Measurements from ENCODE around the gene CCNB2.
A peak's percentile ranks its signal among the peaks of the same experiment; 100 is the strongest.
"Not testable (repeated sequence)": the region's sequence is repeated elsewhere in the genome, so short reads cannot be mapped to it uniquely, and the experiment has no call there.

CCNB2 gene

DNA sequence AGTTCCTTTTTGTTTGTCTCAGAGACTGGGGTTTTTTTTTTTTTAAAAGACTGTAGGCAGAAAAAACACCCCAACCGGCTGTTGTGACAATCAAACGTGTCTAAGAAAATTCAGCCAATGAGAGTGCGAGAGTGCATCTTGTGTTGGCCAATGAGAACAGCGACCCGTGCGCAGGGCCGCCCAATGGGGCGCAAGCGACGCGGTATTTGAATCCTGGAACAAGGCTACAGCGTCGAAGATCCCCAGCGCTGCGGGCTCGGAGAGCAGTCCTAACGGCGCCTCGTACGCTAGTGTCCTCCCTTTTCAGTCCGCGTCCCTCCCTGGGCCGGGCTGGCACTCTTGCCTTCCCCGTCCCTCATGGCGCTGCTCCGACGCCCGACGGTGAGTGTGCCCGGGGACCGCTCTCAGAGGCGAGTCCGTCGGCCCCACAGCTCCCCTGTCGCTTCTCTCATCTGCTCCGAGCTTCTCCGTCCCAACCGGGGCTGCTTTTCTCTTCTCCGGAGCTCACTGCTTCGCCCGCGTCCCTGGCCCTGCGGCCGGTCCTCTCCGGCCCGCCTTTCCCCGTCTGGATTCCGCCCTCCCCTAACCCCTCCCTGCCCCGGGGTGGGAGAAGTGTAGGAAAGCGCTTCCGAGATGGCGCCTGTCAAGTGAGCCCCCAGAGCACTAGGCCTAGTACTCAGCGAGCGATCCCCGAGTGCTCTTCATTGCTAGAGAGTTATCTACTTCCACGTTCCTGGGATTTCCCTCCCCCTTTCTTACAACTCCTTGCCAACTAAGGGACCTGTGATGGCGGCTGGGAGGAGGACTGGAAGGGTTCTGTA lies at the start of gene CCNB2:
CCNB2 (plus strand) TSS at position 235 of the 821 bp plus-strand sequence; CDS start at position 358, 123 bp downstream.
- peak; percentile 82 for DNase-seq

DNA sequence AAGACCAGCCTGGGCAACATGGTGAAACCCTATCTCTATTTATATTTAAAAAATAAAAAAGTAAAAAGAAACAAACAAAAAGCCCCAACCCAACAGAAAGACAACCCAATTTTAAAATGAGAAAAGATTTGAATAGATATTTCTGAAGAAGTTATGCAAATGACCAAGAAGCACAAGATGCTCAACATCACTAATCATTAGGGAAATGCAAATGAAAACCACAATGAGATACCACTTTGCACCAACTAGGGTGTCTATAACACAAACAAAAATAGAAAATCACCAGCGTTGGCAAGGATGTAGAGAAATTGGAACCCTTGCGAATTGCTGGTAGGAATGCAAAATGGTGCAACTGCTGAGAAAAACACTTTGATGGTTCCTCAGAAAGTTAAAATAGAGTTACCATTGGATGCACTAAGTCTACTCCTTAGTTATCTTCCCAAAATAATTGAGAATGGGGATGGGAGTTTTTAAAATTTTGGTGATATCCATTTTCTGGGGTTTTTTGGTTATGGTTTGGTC lies 45.8 kb upstream of the CCNB2 start:
- DNase-seq: no peak

DNA sequence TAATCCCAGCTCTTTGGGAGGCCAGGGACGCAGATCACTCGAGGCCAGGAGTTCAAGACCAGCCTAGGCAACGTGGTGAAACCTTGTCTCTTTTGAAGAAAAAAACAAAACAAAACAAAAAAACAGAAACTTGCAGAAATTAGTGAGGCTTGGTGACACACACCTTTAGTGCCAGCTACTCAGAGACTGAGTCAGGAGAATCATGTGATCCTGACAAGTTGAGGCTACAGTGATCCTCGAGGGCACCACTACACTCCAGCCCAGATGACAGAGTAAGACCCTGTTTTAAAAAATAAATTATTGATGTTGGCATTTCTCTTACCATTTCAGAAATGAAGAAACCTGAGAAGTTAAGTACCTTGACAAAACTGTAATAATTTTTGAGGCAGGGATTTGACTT lies 44.6 kb upstream of the CCNB2 start:
- DNase-seq: no peak

DNA sequence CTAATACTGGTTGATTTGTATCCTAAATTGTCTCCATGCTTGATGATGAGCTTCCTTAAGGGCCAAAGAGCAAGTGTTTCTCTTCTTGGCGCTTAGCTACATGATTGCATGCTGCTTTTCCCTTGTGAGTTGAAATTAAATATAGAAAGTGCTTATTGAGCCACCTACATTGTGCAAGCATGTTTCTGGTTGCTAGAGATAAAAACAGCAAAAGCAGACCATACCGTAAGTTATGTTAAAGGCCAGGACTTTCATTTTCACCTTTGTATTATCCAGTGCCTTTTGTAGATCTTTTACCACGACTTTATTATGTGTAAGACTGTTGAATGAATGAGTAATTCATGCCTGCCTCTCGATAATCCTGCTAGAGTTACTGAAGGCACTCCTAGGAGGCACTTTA lies 41.9 kb upstream of the CCNB2 start:
- DNase-seq: no peak

DNA sequence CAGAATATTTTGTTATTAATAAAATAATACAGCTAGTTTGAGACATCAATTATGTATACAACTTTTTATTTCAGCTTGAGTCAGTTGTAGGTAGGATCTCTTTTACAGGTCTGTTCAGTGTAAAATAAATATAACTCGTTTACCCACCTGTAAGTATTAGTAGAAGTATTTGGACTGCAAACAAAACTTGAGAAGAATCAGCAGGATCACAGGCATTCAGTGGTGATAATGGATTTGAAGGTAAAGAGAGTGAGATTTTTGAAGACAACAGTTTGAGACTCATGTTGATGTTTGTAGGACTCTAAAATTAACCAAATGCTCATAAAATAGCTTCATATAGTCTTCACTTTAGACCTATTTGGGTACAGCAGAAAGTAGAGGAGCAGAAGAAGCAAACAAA lies 35.5 kb upstream of the CCNB2 start:
- no peak for DNase-seq

DNA sequence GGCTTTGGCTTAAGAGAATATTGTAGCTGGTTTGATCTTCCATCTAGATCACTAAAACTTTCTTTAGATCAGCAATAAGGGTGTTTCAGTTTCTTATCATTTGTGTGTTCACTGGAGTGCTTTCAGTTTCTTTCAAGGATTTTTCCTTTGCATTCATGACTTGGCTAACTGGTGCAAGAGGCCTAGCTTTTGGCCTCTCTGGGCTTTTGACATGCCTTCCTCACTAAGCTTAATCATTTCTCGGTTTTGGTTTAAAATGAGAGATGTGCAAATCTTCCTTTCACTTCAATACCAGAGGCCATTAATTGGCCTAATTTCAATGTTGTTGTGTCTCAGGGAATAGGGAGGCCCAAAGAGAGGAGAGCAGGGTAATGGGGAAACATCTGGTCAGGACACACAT lies 30.3 kb upstream of the CCNB2 start:
- DNase-seq: no peak

DNA sequence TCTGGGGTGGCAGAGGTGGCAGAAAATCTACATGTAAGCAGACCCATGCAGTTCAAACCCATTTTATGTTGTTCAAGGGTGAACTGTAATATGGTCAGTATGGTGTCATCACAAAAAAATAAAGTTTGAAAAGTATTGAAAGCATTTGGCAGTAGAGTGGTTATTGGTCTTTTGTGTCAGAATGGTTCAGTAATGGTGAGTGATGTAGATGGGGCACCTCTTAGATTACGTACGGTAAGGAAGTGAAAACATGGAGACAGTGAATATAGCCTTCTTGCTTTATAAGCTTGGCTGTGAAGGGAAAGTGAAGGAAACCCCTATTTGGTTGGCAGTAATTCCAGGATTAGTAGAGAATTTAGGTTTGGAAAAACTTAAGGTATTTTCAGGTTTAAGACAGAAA lies 17.2 kb upstream of the CCNB2 start:
- no peak for DNase-seq

DNA sequence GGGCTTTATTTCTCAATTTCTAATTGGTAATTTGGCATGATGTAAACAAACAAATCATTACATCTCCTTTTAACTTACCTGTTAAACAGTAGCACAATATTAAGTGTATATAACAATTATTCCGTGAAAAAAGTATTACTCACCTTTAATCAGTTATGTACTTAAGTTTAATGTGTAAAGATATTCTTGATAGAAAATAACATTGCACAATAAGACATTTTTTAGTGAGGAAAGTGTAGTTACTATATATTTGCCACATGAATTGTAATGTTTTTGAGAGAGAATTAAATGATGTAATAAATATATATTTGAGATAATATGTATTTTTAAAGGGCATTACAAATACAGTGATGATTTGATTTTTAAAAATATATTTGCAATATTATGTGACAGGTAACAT lies 10.9 kb upstream of the CCNB2 start:
- no peak for DNase-seq

DNA sequence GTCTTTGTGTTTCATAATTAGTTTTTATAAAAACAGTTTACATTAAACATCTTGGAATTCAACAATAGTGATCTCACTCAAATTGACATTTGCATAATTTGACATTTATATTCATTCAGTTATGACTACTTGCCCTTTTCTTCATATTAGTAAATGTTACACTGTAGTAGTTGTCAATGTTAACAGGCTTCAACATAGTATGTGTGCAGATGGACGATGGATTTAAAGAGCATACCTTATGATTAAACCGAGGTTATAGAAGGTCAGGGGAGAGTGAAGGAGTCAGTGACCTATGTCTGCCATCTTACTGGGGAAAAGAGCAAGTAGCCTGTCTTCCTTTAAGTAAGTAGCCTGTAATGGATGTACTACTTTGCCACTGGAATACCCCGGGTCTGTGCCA lies 8.5 kb upstream of the CCNB2 start:
- no peak for DNase-seq

DNA sequence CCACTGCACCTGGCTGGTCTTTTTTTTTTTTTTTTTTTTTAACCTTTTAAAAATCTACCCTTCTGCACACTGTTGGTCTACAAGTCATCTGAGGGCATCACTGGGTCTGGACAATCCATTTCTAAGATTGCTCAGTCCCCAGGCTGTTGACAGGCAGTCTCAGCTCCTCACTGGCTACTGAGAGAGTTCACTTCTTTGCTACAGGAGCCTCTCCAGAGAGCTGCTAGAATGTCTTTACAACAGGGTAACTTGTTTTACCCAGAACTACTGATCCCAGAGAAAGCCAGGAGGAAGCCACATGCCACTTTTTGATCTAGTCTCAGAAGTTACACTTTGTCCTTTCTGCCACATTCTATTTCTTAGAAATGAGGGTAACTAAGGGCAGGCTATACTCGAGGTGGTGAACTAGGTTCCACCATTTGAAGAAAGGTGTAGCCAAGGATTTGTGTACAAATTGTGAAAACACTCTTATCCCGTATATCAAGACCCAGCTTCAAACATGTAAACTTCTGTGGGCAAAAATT lies 5.7 kb upstream of the CCNB2 start:
- DNase-seq: no peak

DNA sequence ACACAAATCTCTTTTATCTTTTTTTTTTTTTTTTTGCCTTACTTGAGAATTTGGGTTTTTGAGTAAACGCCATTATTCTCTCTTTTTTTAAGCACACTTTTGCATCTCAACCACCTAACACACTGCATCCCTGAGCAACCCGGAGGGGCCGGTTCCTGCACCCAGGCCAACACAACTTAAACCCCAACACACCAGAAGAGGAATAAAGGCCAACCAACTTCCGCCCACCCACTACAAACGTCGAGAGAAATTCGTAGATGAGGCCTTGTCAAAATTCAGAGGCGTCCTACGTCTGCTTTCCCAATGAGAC lies 389 bp upstream of the CCNB2 start:
- no peak for DNase-seq

DNA sequence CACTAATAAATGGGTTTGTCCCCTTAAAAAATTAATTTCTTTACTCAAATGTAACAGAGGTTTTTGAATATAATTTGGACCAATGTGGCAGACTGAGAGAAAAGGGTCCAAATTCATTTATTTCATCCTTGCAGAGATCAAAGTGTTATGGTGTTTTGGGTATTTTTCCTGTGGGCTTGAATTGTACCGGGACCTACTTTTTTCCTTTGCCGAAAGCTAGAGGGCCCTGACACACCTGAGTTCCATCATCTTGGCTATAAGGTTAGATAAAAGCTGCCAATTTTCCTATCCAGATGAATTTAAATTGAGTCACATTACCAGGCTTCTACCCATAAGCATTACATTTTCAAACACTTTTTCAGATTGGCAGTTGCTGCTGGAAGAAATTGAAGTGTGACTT lies 908 bp downstream of the CCNB2 start:
- no peak for DNase-seq

DNA sequence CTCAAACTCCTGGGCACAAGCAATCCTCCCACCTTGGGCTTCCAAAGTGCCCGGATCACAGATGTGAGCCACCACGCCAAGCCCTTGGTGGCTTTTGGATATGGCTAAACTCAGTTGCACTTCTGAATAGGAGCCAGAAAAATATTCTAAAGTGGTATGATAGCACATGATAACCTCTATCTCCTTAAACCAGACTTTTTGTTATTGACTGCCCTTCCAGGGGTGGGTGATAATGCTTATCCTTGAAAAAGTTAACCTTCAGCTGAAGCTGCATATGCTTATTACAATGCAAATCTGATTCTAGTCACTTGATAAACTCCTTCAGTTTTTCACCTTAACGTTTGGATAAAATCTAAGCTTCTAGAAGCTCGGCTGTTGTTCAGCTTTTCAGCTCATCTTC lies 6.3 kb downstream of the CCNB2 start:
- DNase-seq: no peak

DNA sequence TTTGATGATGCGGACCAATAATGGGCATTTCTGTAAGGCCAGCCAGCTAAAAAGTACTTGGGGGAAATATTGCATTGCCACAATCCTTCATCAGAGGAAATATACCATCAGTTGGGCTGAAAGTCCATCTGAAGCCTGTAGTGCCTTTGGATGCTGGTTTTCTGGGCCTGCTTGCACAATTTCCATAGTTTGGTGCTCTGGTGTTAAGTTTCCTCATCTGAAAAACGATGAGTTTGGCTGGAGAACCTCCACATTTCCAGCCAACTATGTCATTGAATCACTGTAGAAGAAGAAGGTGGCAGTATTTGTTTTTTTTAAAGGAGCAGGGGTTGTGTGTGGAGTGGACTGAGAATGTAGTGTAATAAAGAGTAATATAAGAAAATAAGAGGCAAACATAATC lies 10.1 kb downstream of the CCNB2 start:
- no peak for DNase-seq

DNA sequence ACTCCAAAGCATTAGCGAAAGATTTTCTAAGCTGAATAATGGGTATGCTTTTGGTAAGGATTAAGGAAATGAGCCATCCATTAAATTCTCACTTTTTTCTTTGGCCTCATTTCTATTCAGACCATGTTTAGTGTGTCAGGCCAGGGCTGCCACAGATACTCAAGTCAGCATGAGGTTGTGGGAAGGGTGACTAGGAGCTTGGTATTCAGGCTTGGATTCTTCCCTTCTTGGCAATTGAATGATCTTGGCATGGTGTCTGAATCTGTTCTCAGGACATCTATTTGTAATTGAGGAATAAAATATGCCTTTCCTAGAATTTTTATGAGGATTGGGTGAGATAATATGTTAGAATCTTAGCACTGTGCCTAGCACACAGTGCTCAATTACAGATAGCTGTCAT lies 11.2 kb downstream of the CCNB2 start:
- no peak for DNase-seq

DNA sequence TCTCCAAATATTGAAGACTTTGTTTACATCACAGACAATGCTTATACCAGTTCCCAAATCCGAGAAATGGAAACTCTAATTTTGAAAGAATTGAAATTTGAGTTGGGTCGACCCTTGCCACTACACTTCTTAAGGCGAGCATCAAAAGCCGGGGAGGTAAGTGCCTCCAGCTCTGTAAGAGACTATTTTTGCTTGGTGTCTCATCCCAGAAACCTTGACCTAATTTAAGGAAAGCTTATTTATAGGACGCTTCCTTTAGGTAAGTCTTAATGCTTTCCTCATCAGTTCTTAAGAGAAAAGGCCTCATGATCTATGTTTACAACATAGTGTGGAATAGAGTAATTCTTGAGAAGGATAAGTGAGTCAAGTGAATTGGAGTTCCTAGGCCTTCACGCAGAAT lies 11.8 kb downstream of the CCNB2 start:
- no peak for DNase-seq

DNA sequence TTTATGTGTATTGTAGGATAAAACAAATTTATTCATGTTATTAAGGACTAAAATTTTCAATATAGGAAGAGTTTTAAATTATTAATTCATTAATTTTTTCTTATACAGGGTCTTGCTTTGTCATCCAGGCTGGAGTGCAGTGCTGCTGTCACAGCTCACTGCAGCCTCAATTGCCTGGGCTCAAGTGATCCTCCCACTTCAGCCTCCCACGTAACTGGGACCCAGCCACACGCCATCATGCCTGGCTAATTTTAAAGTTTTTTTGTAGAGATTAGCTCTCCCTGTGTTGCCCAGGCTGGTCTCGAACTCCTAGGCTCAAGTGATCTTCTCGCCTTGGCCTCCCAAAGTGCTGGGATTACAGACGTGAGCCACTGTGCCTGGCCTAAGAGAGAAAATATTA lies 14.7 kb downstream of the CCNB2 start:
- no peak for DNase-seq

DNA sequence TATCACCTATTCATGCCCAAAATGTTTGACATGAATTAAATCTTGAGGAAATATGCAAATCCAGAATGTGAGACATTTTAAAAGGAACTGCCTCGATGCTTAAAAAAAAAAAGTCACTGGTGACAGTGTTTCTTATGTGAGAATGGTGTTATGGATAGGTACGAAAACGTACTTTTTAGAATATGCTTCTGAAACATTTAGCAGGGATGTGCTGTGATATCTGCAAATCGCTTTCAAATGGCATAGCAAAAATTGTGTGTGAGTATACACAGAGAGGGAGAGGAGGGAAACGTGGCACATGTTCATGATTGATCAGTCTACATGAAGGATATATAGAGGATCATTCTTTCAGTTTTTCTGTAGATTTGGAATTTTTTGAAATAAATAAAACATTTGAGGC lies 16.0 kb downstream of the CCNB2 start:
- no peak for DNase-seq

DNA sequence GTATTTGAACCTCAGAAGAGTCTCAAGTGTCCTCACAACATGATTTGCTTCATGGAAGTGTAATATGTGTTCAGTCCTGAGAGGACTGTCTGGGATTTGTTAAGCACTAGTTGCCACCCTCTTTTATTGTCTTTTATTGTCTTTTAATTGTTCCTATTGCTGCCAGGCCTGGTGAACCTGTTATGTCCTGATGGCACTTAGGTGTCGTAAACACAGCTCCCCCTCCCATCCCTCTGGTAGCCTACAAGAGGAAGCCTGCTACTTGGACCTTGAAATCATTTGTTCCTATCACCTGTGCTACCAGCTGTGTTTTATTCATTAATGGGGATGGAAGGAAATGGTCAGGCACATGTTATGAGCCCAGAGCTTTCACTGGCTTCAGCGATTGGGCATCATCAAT lies 19.3 kb downstream of the CCNB2 start:
- DNase-seq: no peak

DNA sequence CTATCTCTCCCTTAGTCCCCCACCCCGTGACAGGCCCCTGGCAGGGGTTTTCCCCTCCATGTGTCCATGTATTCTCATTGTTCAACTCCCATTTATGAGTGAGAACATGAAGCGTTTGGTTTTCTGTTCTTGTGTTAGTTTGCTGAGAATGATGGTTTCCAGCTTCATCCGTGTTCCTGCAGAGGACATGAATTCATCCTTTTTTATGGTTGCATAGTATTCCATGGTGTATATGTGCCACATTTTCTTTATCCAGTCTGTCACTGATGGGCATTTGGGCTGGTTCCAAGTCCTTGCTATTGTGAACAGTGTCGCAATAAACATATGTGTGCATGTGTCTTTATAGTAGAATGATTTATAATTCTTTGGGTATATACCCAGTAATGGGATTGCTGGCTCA lies 20.7 kb downstream of the CCNB2 start:
- DNase-seq: not testable (repeated sequence)

DNA sequence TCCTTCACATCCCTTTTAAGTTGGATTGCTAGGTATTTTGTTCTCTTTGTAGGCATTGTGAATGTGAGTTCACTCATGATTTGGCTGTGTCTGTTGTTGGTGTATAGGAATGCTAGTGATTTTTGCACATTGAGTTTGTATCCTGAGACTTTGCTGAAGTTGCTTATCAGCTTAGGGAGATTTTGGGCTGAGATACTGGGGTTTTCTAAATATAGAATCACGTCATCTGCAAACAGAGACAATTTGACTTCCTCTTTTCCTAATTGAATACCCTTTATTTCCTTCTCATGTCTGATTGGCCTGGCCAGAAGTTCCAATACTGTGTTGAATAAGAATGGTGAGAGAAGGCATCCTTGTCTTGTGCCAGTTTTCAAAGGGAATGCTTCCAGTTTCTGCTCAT lies 22.3 kb downstream of the CCNB2 start:
- DNase-seq: not testable (repeated sequence)

DNA sequence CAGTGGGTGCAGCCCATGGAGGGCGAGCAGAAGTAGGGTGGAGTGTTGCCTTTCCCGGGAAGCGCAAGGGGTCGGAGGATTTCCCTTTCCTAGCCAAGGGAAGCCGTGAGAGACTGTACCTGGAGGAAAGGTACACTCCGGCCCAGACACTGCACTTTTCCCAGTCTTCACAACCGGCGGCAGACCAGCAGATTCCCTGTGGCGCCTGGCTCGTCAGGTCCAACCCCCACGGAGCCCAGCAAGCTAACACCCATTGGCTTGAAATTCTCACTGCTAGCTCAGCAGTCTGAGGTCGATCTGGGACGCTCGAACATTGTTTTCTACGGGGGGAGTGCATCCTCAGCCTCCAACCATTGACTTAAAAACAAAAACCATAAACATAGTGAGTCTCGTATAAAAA lies 26.5 kb downstream of the CCNB2 start:
- DNase-seq: no peak

DNA sequence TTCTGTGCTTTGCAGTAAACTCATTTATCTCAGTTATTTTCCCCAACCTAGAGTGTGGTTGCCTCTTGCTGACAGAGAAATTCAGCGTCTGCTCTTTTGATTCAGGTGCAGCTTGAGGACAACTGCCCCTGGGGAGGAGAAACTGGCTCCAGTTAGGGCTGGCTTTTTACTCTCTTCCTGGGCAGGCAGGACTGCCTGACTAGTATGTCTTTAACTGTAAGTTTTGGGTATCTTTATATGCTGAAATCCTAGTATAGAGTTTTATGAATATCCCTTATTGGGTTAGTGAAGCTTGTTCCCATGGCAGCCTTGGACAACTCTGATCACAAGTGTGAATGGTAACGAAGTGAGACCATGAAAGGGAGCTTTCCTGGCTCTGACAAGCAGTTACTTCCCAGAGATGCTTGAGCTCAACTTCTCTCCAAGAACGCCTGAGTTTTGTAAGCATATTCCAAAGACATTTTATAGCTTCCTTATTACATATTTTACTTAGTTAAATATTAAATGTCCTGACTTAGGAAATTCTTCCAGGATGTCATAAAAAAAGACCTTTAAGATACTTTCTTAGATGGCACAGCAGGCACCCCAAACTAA lies 27.1 kb downstream of the CCNB2 start:
- no peak for DNase-seq

DNA sequence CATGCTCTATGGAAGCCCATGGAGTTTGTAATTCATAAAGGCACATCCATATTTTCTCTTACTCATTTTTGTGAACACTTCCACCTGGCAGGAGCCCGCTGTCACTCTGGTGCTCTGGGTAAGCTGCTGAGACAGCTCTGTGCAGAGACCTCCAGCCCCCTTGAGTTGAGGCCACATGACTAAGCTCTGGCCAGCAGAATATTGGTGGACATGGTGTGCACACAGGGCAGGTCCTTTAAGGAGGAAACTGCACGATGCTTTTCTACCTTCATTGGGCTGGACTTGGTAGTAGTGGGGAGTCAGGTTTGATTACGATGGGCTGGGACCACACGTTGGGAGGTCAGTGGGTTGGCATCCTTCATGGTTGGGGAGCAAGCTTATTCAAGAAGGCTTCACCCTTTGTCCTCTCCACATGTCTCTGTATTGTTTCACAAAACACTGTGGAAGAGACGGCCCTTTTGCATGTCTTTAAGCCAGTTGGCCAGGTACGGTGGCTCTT lies 29.0 kb downstream of the CCNB2 start:
- no peak for DNase-seq
